ENCODE results near the gene PCK2.

GRCh38 chr14:24146978-24147760, 53.1 kb downstream of the PCK2 start, which contains the start of gene RNF31:
- TF ChIP-seq CTCF (conservative IDR thresholded peaks at IDR 0.05; ENCODE audit: low read length) (no peak), EZH2phosphoT487 (IDR thresholded peaks at IDR 0.05; ENCODE audit: borderline replicate concordance) (no peak)

Measured in Loucy (cell line).